NT2/D1 (cell line): ENCODE measurements around the gene TMEM208.

ENCODE experiments used
- SUZ12 ChIP-seq: IDR thresholded peaks from 2 replicates; pipeline ENCODE4 v1.6.1; 2011; ENCODE audit not compliant: insufficient read length, insufficient read depth; ENCODE audit errors: extremely low read depth
- YY1 ChIP-seq: IDR thresholded peaks from 2 replicates; pipeline ENCODE4 v1.6.1; 2011; ENCODE audit not compliant: insufficient read length, insufficient read depth
- ZNF274 ChIP-seq: IDR thresholded peaks from 2 replicates; pipeline ENCODE4 v1.6.1; 2011; ENCODE audit warnings: mild to moderate bottlenecking, low read depth, low read length

- TF ChIP-seq YY1 (no peak), ZNF274 (no peak), SUZ12 (no peak)
Observed at GRCh38 chr16:67206838-67207248, 20.1 kb upstream of the TMEM208 start.
